HFFc6 (cell line): Measurements from ENCODE around the gene GDF10. TPM values are rescaled to one million over a fixed set of nuclear protein-coding genes. Genes with fewer than 3 reads are reported as not detected.

Experiments
- DNase-seq: peaks from one replicate; pipeline ENCODE4 v3.0.0-alpha.2; 2018
- H3K27ac Mint-ChIP-seq: 2 replicates; pipeline ENCODE4 v1.8.0; 2020; ENCODE audit warnings: mild to moderate bottlenecking, mixed read lengths
- H3K27me3 Mint-ChIP-seq: 2 replicates; pipeline ENCODE4 v1.8.0; 2021; ENCODE audit warnings: mild to moderate bottlenecking, moderate library complexity, mixed read lengths; ENCODE audit not compliant: insufficient read depth
- H3K36me3 Mint-ChIP-seq: 2 replicates; pipeline ENCODE4 v1.8.0; 2021; ENCODE audit warnings: low read depth, mixed read lengths
- H3K4me1 Mint-ChIP-seq: 2 replicates; pipeline ENCODE4 v1.8.0; 2020; ENCODE audit warnings: low read depth, mixed read lengths
- H3K4me3 Mint-ChIP-seq: 2 replicates; pipeline ENCODE4 v1.8.0; 2020; ENCODE audit warnings: mild to moderate bottlenecking, moderate library complexity, mixed read lengths
- H3K9me3 Mint-ChIP-seq: 2 replicates; pipeline ENCODE4 v1.8.0; 2020; ENCODE audit warnings: mild to moderate bottlenecking, mixed read lengths
- total RNA-seq, 6 experiments: library from RNA; stranded (reverse); fragmentation: NEBNext Ultra II Directional; extraction: Animal tissue kit (Norgen Biotek cat#: 25700); gene quantifications; 2 replicates in 1 of 6; 3 replicates in 5 of 6; pipeline ENCODE4 v1.2.3, GENCODE V29; 2021
- TF ChIP-seq, protein P1 (sequence below): fragments of 200-600 bp; sonication (generic); IDR thresholded peaks from 2 replicates; pipeline ENCODE4 v1.5.0; 2021; ENCODE audit warnings: antibody characterized with exemption, mild to moderate bottlenecking

The GDF10 gene
- total RNA-seq, 6 experiments from 2014 or later, result not detected

DNA sequence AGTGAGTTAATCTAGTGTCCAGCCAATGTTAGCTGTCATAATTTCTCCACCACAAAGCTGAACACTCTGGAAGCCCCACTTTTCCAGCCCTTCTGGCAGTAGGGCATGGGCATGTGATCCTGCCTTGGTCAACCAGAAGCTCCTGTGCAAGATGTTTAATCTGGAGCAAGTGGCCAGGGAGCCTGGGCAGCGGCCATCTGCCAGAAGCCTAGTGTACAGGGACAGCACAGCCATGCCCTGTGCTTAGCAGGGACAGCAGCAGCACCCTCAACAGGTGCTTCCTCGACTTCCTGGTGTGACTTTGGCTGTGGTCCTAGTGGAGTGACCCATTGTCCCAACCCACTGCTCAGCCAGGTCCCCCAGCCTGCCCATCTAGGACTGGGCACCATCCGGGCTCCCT is 58.5 kb downstream of the GDF10 start:
- no peak overlapping the region for H3K4me3 Mint-ChIP-seq

DNA sequence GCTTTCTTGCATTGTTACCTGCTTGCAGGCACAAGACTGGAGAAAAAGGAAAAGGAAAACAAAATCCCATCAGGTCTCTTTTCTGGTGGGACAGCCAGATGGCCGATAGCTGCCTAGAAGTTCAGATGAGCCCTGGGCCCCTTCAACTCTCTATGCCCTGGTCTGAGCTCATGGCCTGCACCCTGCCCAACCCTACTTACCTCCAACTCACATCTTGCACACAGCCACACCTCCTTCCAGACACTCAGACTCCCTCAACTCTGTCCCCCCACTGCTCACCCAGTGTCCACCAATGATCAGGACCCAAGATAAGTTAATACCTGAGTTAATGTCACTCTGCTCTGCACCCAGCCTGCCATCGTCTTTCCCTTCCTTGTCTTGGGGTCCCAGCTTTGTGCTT is 59.1 kb downstream of the GDF10 start:
- DNase-seq, result no peak
- Mint-ChIP-seq H3K9me3 (no peaks in the 10 kb centered on the region), H3K4me1 (no peaks in the 10 kb centered on the region), H3K27ac (no peak overlapping the region), H3K4me3 (no peak overlapping the region), H3K36me3 (no peaks in the 10 kb centered on the region), H3K27me3 (peaks cover 16% of the 10 kb centered on the region)
- TF ChIP-seq, protein P1, sequence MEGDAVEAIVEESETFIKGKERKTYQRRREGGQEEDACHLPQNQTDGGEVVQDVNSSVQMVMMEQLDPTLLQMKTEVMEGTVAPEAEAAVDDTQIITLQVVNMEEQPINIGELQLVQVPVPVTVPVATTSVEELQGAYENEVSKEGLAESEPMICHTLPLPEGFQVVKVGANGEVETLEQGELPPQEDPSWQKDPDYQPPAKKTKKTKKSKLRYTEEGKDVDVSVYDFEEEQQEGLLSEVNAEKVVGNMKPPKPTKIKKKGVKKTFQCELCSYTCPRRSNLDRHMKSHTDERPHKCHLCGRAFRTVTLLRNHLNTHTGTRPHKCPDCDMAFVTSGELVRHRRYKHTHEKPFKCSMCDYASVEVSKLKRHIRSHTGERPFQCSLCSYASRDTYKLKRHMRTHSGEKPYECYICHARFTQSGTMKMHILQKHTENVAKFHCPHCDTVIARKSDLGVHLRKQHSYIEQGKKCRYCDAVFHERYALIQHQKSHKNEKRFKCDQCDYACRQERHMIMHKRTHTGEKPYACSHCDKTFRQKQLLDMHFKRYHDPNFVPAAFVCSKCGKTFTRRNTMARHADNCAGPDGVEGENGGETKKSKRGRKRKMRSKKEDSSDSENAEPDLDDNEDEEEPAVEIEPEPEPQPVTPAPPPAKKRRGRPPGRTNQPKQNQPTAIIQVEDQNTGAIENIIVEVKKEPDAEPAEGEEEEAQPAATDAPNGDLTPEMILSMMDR, result no peak

More for the DNA sequence above, 58.5 kb downstream of the GDF10 start:
- Mint-ChIP-seq H3K27me3 (peaks cover 17% of the 10 kb centered on the region), H3K27ac (no peak overlapping the region), H3K4me1 (no peaks in the 10 kb centered on the region), H3K36me3 (no peaks in the 10 kb centered on the region), H3K9me3 (no peaks in the 10 kb centered on the region)
- DNase-seq, result no peak
- TF ChIP-seq, protein P1, result no peak

DNA sequence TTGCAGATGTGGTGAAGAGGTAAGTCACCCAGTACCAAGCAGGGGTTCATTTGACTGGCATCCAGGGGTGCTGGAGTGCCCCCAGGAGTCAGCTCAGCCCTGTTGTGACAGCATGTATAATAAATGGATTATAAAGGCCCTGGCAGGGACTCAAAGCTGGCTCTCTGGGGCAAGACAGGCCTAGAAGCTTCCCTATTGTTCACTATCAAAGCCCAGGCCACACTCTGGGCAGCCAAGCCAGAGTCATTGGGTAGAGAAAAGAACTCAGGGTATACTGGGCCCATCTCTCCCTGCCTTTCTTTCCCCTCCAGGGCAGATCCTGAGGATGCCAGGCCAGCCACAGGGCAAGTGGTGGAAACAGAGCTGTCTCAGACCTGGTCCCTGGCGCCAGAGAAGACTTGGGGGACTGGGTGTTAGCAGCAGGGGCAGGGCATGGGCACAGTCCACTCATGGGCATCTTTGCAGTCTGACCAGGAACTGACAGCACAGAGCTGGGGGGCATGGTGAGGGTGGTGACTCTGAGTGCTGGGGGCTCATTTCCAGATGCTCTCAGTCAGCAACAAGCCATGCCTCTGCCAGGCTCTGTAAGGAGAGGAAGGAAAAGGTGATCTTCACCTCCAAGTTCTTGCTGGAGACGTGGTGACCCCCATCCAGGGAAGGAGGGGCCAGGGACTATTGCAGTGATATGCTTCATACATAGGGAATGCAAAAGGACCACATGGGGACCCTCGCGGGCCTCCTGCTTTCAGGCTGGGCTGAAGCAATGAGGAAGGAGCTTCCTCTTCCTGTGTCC is 59.8 kb downstream of the GDF10 start:
- no peaks in the 10 kb centered on the region for H3K36me3 Mint-ChIP-seq
- DNase-seq, result no peak
- no peak overlapping the region for H3K27ac Mint-ChIP-seq
- H3K9me3 Mint-ChIP-seq, result no peaks in the 10 kb centered on the region
- H3K27me3 Mint-ChIP-seq, result peaks cover 9% of the 10 kb centered on the region
- TF ChIP-seq, protein P1, result no peak
- no peaks in the 10 kb centered on the region for H3K4me1 Mint-ChIP-seq
- no peak overlapping the region for H3K4me3 Mint-ChIP-seq

DNA sequence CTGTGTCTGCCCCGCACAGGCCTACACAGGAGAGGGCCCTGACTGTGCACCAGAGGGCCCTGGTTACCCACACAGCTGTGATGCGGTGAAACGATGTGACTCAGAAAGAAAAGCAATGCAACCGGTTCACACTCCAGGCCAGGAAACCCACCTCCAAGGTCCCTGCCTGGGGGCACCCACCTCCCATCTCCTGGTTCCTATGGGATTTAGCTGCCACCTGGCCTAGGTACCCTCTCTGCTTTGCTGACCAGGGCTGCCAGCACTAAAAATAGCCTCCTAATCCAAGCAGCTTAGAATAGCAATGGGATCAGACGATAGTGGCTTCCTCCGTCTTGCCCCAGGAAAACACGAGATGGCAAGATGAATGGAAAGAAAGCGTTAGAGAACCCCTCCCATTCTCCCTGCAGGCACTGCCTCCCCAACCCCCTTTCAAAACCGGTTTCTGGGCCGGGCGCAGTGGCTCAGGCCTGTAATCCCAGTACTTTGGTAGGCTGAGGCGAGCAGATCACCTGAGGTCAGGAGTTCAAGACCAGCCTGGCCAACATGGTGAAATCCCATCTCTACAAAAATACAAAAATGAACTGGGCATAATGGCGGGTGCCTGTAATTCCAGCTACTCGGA is 60.5 kb downstream of the GDF10 start:
- Mint-ChIP-seq H3K36me3 (no peaks in the 10 kb centered on the region), H3K9me3 (no peaks in the 10 kb centered on the region), H3K4me1 (no peaks in the 10 kb centered on the region), H3K27ac (no peak overlapping the region), H3K4me3 (no peak overlapping the region), H3K27me3 (peaks cover 15% of the 10 kb centered on the region)
- no peak for DNase-seq
- TF ChIP-seq, protein P1, result no peak

DNA sequence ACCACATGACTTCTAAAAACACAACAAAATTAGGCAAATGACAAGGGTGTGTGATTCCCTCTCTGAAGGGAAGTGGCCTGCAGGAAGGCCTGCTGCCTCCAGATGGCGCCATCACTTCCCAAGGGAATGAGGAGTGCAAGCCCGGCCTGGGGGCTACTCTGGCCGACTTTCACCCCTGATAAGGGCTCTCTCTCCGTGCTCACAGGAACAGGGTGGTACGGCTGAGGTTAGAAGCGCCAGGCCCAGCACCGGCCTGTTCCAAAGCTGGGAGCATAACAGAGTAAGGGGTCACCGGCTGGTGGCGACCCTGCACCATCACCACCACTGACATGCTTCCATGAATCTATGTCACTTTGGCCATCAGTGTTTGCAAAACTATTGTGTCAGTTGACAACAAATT is 61.3 kb downstream of the GDF10 start:
- H3K4me3 Mint-ChIP-seq, result no peak overlapping the region

More for the DNA sequence above, 61.3 kb downstream of the GDF10 start:
- Mint-ChIP-seq H3K9me3 (no peaks in the 10 kb centered on the region), H3K27ac (no peak overlapping the region), H3K4me1 (no peaks in the 10 kb centered on the region), H3K27me3 (peaks cover 21% of the 10 kb centered on the region), H3K36me3 (no peaks in the 10 kb centered on the region)
- TF ChIP-seq, protein P1, result peak; percentile 94
- DNase-seq, result peak; percentile 14
